H1 (cell line): ENCODE data around the gene COLEC12. TPM values are rescaled to one million over a fixed set of nuclear protein-coding genes. Genes with fewer than 3 reads are reported as not detected.

Experiments used
- ASH2L ChIP-seq: fragments of 200-600, 300-600 bp; sonication (generic); IDR thresholded peaks from one replicate; pipeline ENCODE4 v1.7.1; 2017; ENCODE audit warnings: low read length
- ATF2 ChIP-seq: IDR thresholded peaks from 2 replicates; pipeline ENCODE4 v1.6.1; 2012; ENCODE audit warnings: low read length, inconsistent platforms
- CBX8 ChIP-seq: fragments of 300-800, 300-1000 bp; sonication (generic); IDR thresholded peaks from 2 replicates; pipeline ENCODE4 v1.7.1; 2016; ENCODE audit warnings: low read depth, low read length, borderline replicate concordance
- polyA plus RNA-seq, 7 experiments: library from polyadenylated mRNA; depleted of rRNA in 3 of 7; stranded (reverse) in 5 of 7; unstranded in 2 of 7; fragments of >200 nt in 5 of 7; fragments of 200-250 nt in 2 of 7; gene quantifications; 1 replicate in 5 of 7; 2 replicates in 1 of 7; 4 replicates in 1 of 7; pipeline versions ENCODE4 v1.2.1 to v1.2.3, GENCODE V29; 2011 to 2013; ENCODE audit warnings: missing spikeins in 2 of 7, mixed read lengths in 2 of 7
- total RNA-seq: library from RNA; stranded (reverse); fragmentation: NEBNext Ultra II Directional; extraction: Animal tissue kit (Norgen Biotek cat#: 25700); gene quantifications from 2 replicates; pipeline ENCODE4 v1.2.1, GENCODE V29; 2021

The COLEC12 gene
- total and polyA plus RNA-seq, 2 of the 8 experiments (the other 6 are each of a cell fraction or from before 2014, with no cell fraction given) = 0.44 to 2.3 TPM

- no peak for TF ChIP-seq ATF2
- no peak for TF ChIP-seq CBX8
- no peak for TF ChIP-seq ASH2L
Measured at GRCh38 chr18:524466-524865, 24.0 kb upstream of the COLEC12 start (continued).
